GM19043 (cell line): Measurements from ENCODE around the gene DIPK1A.

Experiments used
- ATAC-seq: cut with Tn5 transposase; IDR thresholded peaks from one replicate; pipeline ENCODE4 v1.9.1; 2021; ENCODE audit warnings: low read depth; ENCODE audit not compliant: unreplicated experiment

DIPK1A gene

DNA sequence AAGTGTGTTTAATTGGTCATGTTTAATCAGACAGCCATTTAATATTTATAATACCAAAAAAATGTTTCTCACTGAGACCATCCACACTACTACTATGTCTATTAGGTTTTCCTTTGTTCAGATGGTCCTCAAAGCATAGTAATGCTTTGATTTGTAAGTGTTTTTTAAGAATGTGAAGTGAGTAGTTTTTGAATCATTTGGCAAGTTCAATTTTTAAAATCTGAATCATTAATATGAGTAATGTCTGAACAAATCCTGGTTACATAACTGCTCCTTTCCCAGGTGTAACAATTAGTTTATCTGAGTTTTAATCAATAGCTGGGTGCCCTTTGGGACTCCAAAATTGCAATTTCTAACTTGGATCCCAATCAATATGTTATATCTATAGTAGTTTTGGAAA lies 152.9 kb downstream of the DIPK1A start:
- no peak for ATAC-seq

GRCh38 chr1:92805216-92805615 lies 156.0 kb downstream of the DIPK1A start:
- ATAC-seq = no peak

GRCh38 chr1:92804721-92805201 lies 156.5 kb downstream of the DIPK1A start:
- ATAC-seq = no peak

- ATAC-seq = no peak
These were observed 157.9 kb downstream of the DIPK1A start for GRCh38 chr1:92803140-92803887.

- ATAC-seq = no peak
These were observed 163.3 kb downstream of the DIPK1A start for GRCh38 chr1:92797961-92798360.

GRCh38 chr1:92797297-92797696 lies 164.0 kb downstream of the DIPK1A start:
- no peak for ATAC-seq

GRCh38 chr1:92795166-92795565 lies 166.1 kb downstream of the DIPK1A start:
- ATAC-seq = no peak

- no peak for ATAC-seq
These were observed 168.9 kb downstream of the DIPK1A start for GRCh38 chr1:92792340-92792782.
